Testis (tissue), 2 donors: ENCODE results near the gene SSTR5.

Source experiments
- CTCF ChIP-seq, 3 experiments: fragments of 450-650 bp in 2 of 3; fragments of 200-600 bp in 1 of 3; sonication (generic) in 1 of 3; IDR thresholded peaks; one replicate each; pipeline ENCODE4 v1.5.1; 2016 to 2019; ENCODE audit warnings: antibody characterized with exemption in 3 of 3, mild to moderate bottlenecking in 2 of 3, moderate library complexity in 1 of 3
- POLR2A ChIP-seq: fragments of 450-650 bp; IDR thresholded peaks from one replicate; pipeline ENCODE4 v1.6.1; 2017; ENCODE audit warnings: antibody characterized with exemption, mild to moderate bottlenecking, moderate library complexity

GRCh38 chr16:1076801-1077576 lies 4.4 kb downstream of the SSTR5 start:
- TF ChIP-seq POLR2A (no peak), CTCF (IDR thresholded peaks at IDR 0.05) (no peak)
